GM18861 (cell line): ENCODE measurements around the gene TLNRD1.

Source experiments
- ATAC-seq: cut with Tn5 transposase; IDR thresholded peaks from one replicate; pipeline ENCODE4 v1.9.1; 2021; ENCODE audit not compliant: unreplicated experiment

Gene TLNRD1

GRCh38 chr15:81053621-81054020, 52.9 kb downstream of the TLNRD1 start:
- ATAC-seq, result no peak

GRCh38 chr15:81054236-81054635, 53.5 kb downstream of the TLNRD1 start:
- ATAC-seq, result no peak
